ENCODE results near the gene RASGEF1B. TPM values are rescaled to one million over a fixed set of nuclear protein-coding genes. Genes with fewer than 3 reads are reported as not detected.
"Not testable (repeated sequence)": the region's sequence is repeated elsewhere in the genome, so short reads cannot be mapped to it uniquely, and the experiment has no call there.

Gene RASGEF1B
- total RNA-seq, 1 experiment from 2014 or later, result 6.9 TPM

GRCh38 chr4:81486502-81486901 lies 14.8 kb upstream of the RASGEF1B start (continued):
- TF ChIP-seq FOXP4 (CRISPR knock-in tag; IDR thresholded peaks at IDR 0.05), result peak; percentile 81; the same call in 1 of the 2 replicates
- no peak for TF ChIP-seq ZBTB21 (CRISPR knock-in tag; IDR thresholded peaks at IDR 0.05; ENCODE audit: borderline replicate concordance)

- Mint-ChIP-seq H3K9me3 (peaks cover 11% of the 10 kb centered on the region), H3K27me3 (ENCODE audit: low read depth) (no peaks in the 10 kb centered on the region), H3K27ac (peak overlapping the region; percentile 33), H3K4me1 (peaks cover 26% of the 10 kb centered on the region), H3K36me3 (peaks cover 9% of the 10 kb centered on the region), H3K4me3 (no peak overlapping the region)
- no peak for ATAC-seq
- no peak for DNase-seq (ENCODE audit: low spot score)
- POLR2A ChIA-PET, result interaction anchor here (0.6 kb wide), 1 partner anchor 33 kb away, joined by 4 read pairs; no protein-coding TSS in a partner anchor
- no peak for TF ChIP-seq FOXK1 (CRISPR knock-in tag; IDR thresholded peaks at IDR 0.05)
- no peak for TF ChIP-seq ZMAT4 (CRISPR knock-in tag; IDR thresholded peaks at IDR 0.05)
- no peak for TF ChIP-seq USF1 (CRISPR knock-in tag; IDR thresholded peaks at IDR 0.05)
- TF ChIP-seq TEAD1 (CRISPR knock-in tag; IDR thresholded peaks at IDR 0.05), result no peak
- no peak for TF ChIP-seq MYBL2 (CRISPR knock-in tag; IDR thresholded peaks at IDR 0.05)
- CTCF ChIA-PET, result no interaction called here
These were observed 13.7 kb upstream of the RASGEF1B start for GRCh38 chr4:81485310-81485980.

- ATAC-seq, result no peak
- Mint-ChIP-seq H3K9me3 (0 out of 2 replicates have a peak, but pooled peaks cover 6% of the 10 kb centered on the region), H3K27me3 (ENCODE audit: low read depth) (no peaks in the 10 kb centered on the region), H3K27ac (no peak overlapping the region), H3K36me3 (no peaks in the 10 kb centered on the region), H3K4me3 (no peak overlapping the region), H3K4me1 (peaks cover 19% of the 10 kb centered on the region)
- ChIA-PET CTCF (no interaction called here), POLR2A (no interaction called here)
- no peak for DNase-seq (ENCODE audit: low spot score)
- no peak for TF ChIP-seq ETV6 (CRISPR knock-in tag; IDR thresholded peaks at IDR 0.05)
- TF ChIP-seq RELA (CRISPR knock-in tag; IDR thresholded peaks at IDR 0.05; ENCODE audit: borderline replicate concordance), result no peak
These were observed 10.6 kb upstream of the RASGEF1B start for GRCh38 chr4:81482326-81482725.

GRCh38 chr4:81481151-81481550 lies 9.4 kb upstream of the RASGEF1B start:
- H3K27ac Mint-ChIP-seq, result no peak overlapping the region
- ChIA-PET CTCF (interaction anchor here (1.3 kb wide), 1 partner anchor 14 kb away, joined by 3 read pairs; no protein-coding TSS in a partner anchor), POLR2A (no interaction called here)
- H3K36me3 Mint-ChIP-seq, result no peaks in the 10 kb centered on the region
- DNase-seq (ENCODE audit: low spot score) (no peak), ATAC-seq (no peak)
- H3K27me3 Mint-ChIP-seq (ENCODE audit: low read depth), result no peaks in the 10 kb centered on the region
- H3K4me3 Mint-ChIP-seq, result no peak overlapping the region
- peaks cover 11% of the 10 kb centered on the region for H3K4me1 Mint-ChIP-seq
- TF ChIP-seq ZNF423 (CRISPR knock-in tag; IDR thresholded peaks at IDR 0.05) (no peak), OVOL2 (CRISPR knock-in tag; IDR thresholded peaks at IDR 0.05; ENCODE audit: borderline replicate concordance) (no peak), NR2C2 (CRISPR knock-in tag; IDR thresholded peaks at IDR 0.05) (no peak), SMAD4 (CRISPR knock-in tag; IDR thresholded peaks at IDR 0.05) (no peak), RELA (CRISPR knock-in tag; IDR thresholded peaks at IDR 0.05; ENCODE audit: borderline replicate concordance) (no peak), ZNF671 (CRISPR knock-in tag; IDR thresholded peaks at IDR 0.05) (no peak), NR1H2 (CRISPR knock-in tag; IDR thresholded peaks at IDR 0.05) (no peak), E2F4 (CRISPR knock-in tag; IDR thresholded peaks at IDR 0.05; ENCODE audit: borderline replicate concordance, low read depth) (no peak), MAX (CRISPR knock-in tag; IDR thresholded peaks at IDR 0.05) (no peak)
- H3K9me3 Mint-ChIP-seq, result 0 out of 2 replicates have a peak, but pooled peaks cover 6% of the 10 kb centered on the region

GRCh38 chr4:81479573-81479972 lies 7.9 kb upstream of the RASGEF1B start:
- DNase-seq (ENCODE audit: low spot score); H3K4me1 Mint-ChIP-seq; H3K9me3 Mint-ChIP-seq; POLR2A ChIA-PET; H3K27me3 Mint-ChIP-seq (ENCODE audit: low read depth); H3K27ac Mint-ChIP-seq; H3K36me3 Mint-ChIP-seq; H3K4me3 Mint-ChIP-seq; ATAC-seq; CTCF ChIA-PET: not testable (repeated sequence)

Measured in WTC11 (cell line).